K562 (cell line): ENCODE measurements around the gene SDR42E2. TPM values are rescaled to one million over a fixed set of nuclear protein-coding genes. Genes with fewer than 3 reads are reported as not detected.
A peak's percentile ranks its signal among the peaks of the same experiment; 100 is the strongest.

Experiments
- ATAC-seq: fragments of 200-7000 bp; cut with Tn5 transposase; 3 replicates; pipeline ENCODE4 v1.9.1; 2020; ENCODE audit warnings: moderate library complexity
- BruUV-seq: library from RNA; stranded (reverse); fragments of 400-500 nt; replicated peaks from 2 replicates; lab custom pipeline; 2021; lab: Mats Ljungman, UMichigan
- CTCF ChIA-PET: fragments of 300-600 bp; formaldehyde crosslinking; extraction: SDS; loops from one replicate; lab custom pipeline; 2021; ENCODE audit warnings: low intra/inter-chr PET ratio; lab: Yijun Ruan, JAX
- POLR2A ChIA-PET: fragments of 300-600, 350-650 bp; sonication (Branson Sonifier 250); formaldehyde crosslinking; extraction: SDS; loops from one replicate; lab custom pipeline; 2021; ENCODE audit warnings: antibody characterized with exemption, inconsistent platforms; lab: Yijun Ruan, JAX
- DNase-seq, 4 experiments: peaks; one replicate each; pipeline versions ENCODE4 v3.0.0 to v3.0.0-alpha.2; 2011 to 2018; ENCODE audit warnings: low spot score in 3 of 4, mixed read lengths in 3 of 4; ENCODE audit errors: extremely low read depth in 1 of 4
- FAIRE-seq: peaks from 2 replicates; lab custom pipeline; 2011; peaks lifted over from hg19 to GRCh38; lab: Jason Lieb, UNC
- H2AFZ ChIP-seq: 2 replicates; pipeline ENCODE4 v1.6.0; 2011; ENCODE audit warnings: low read depth, low read length, control low read depth, inconsistent platforms
- H3K27ac ChIP-seq: fragments of 200-600 bp; 3 replicates; pipeline ENCODE4 v1.8.0; 2011; ENCODE audit warnings: low read depth, mild to moderate bottlenecking, control low read depth, inconsistent platforms, low read length, moderate library complexity, mixed read lengths; ENCODE audit errors: extremely low read depth
- H3K27me3 ChIP-seq, 2 experiments: fragments of 300-600 bp in 1 of 2; 2 replicates in 1 of 2; 3 replicates in 1 of 2; pipeline versions ENCODE4 v1.6.0 to v1.8.0; 2011; ENCODE audit warnings: inconsistent platforms in 2 of 2, low read length in 2 of 2, mild to moderate bottlenecking in 1 of 2, mixed read lengths in 1 of 2, moderate library complexity in 1 of 2; ENCODE audit not compliant: control insufficient read depth in 2 of 2, insufficient read depth in 2 of 2
- H3K36me3 ChIP-seq: fragments of 300-600 bp; 3 replicates; pipeline ENCODE4 v1.8.0; 2011; ENCODE audit warnings: mild to moderate bottlenecking, low read length, inconsistent platforms; ENCODE audit not compliant: control insufficient read depth, insufficient read depth
- H3K4me1 ChIP-seq, 2 experiments: fragments of 200-600 bp in 1 of 2; replicated peaks in 1 of 2; 2 replicates in 1 of 2; 3 replicates in 1 of 2; pipeline versions ENCODE4 v1.5.1 to v1.8.0; 2011; ENCODE audit warnings: inconsistent platforms in 2 of 2, low read length in 2 of 2, mild to moderate bottlenecking in 1 of 2, mixed read lengths in 1 of 2, moderate library complexity in 1 of 2; ENCODE audit not compliant: control insufficient read depth in 2 of 2, insufficient read depth in 2 of 2
- H3K4me2 ChIP-seq: 2 replicates; pipeline ENCODE4 v1.6.1; 2011; ENCODE audit warnings: low read length, control low read depth, inconsistent platforms, mixed read lengths; ENCODE audit not compliant: insufficient read depth
- H3K4me3 ChIP-seq: fragments of 200-600 bp; sonication (generic), shearing (Covaris generic); 2 replicates; pipeline ENCODE4 v1.5.1; 2016; ENCODE audit warnings: control low read depth, inconsistent platforms
- H3K79me2 ChIP-seq: fragments of 200-600 bp; 3 replicates; pipeline ENCODE4 v1.8.0; 2011; ENCODE audit warnings: low read length, inconsistent platforms; ENCODE audit not compliant: control insufficient read depth, insufficient read depth
- H3K9ac ChIP-seq, 2 experiments: 2 replicates each; pipeline versions ENCODE4 v1.6.0 to v1.6.1; 2011; ENCODE audit warnings: low read depth in 2 of 2, low read length in 2 of 2, control low read depth in 1 of 2, inconsistent platforms in 1 of 2, mild to moderate bottlenecking in 1 of 2, mixed read lengths in 1 of 2; ENCODE audit not compliant: insufficient read depth in 1 of 2
- H3K9me1 ChIP-seq: one replicate; pipeline ENCODE4 v1.6.0; 2011; ENCODE audit warnings: inconsistent platforms, mild to moderate bottlenecking, low read length, moderate library complexity; ENCODE audit not compliant: control insufficient read depth, insufficient read depth
- H3K9me3 ChIP-seq: replicated peaks from 2 replicates; pipeline ENCODE4 v1.5.1; 2011; ENCODE audit warnings: low read depth, low read length, inconsistent platforms; ENCODE audit not compliant: control insufficient read depth, insufficient read depth
- H4K20me1 ChIP-seq: replicated peaks from 2 replicates; pipeline ENCODE4 v1.6.1; 2011; ENCODE audit warnings: low read length, inconsistent platforms, mixed read lengths; ENCODE audit not compliant: control insufficient read depth, insufficient read depth
- ATF1 ChIP-seq, 2 experiments: fragments of 450-650 bp in 1 of 2; IDR thresholded peaks; 2 replicates each; pipeline ENCODE4 v1.6.1; 2016; ENCODE audit warnings: missing compliant biosample characterization in 1 of 2, missing genetic modification characterization in 1 of 2
- ATF7 ChIP-seq: fragments of 450-650 bp; IDR thresholded peaks from 2 replicates; pipeline ENCODE4 v1.7.1; 2014; ENCODE audit warnings: mild to moderate bottlenecking, moderate library complexity
- BMI1 ChIP-seq: fragments of 150-350 bp; IDR thresholded peaks from 2 replicates; pipeline ENCODE4 v1.6.1; 2014; ENCODE audit warnings: low read length
- BRD9 ChIP-seq: fragments of 450-650 bp; IDR thresholded peaks from 2 replicates; pipeline ENCODE4 v1.6.1; 2018; ENCODE audit warnings: low read depth; ENCODE audit not compliant: partially characterized antibody
- CREB1 ChIP-seq, 2 experiments: sonication (generic) in 1 of 2; formaldehyde crosslinking in 1 of 2; IDR thresholded peaks; 2 replicates each; pipeline versions ENCODE4 v1.6.1 to v1.8.0; 2012 to 2022; ENCODE audit warnings: inconsistent platforms in 1 of 2, mild to moderate bottlenecking in 1 of 2, missing genetic modification reagents in 1 of 2, moderate library complexity in 1 of 2
- HCFC1 ChIP-seq: IDR thresholded peaks from 2 replicates; pipeline ENCODE4 v1.6.1; 2012; ENCODE audit warnings: low read depth, low read length, improper control_type of control experiment
- JUND ChIP-seq, 2 experiments: IDR thresholded peaks; 2 replicates in 1 of 2; 3 replicates in 1 of 2; pipeline ENCODE4 v1.6.1; 2011; ENCODE audit warnings: borderline replicate concordance in 2 of 2, low read depth in 2 of 2, low read length in 2 of 2, improper control_type of control experiment in 1 of 2, missing biosample characterization in 1 of 2, missing genetic modification characterization in 1 of 2, missing genetic modification reagents in 1 of 2
- KLF1 ChIP-seq: fragments of 450-650 bp; IDR thresholded peaks from 2 replicates; pipeline ENCODE4 v1.6.1; 2016; ENCODE audit warnings: missing genetic modification characterization, missing compliant biosample characterization
- MTA1 ChIP-seq: fragments of 450-650 bp; IDR thresholded peaks from 2 replicates; pipeline ENCODE4 v1.6.1; 2017; ENCODE audit warnings: borderline replicate concordance
- NCOA1 ChIP-seq: fragments of 450-650 bp; IDR thresholded peaks from 2 replicates; pipeline ENCODE4 v1.6.1; 2016; ENCODE audit warnings: low read depth
- PHF8 ChIP-seq: fragments of 200-600 bp; sonication (generic); IDR thresholded peaks from 2 replicates; pipeline ENCODE4 v1.6.1; 2012; ENCODE audit warnings: mixed run types, mild to moderate bottlenecking, inconsistent platforms, low read length, moderate library complexity, borderline replicate concordance
- RBM25 ChIP-seq: fragments of 200-400 bp; formaldehyde crosslinking; IDR thresholded peaks from 2 replicates; pipeline ENCODE4 v1.6.1; 2018; ENCODE audit warnings: low read length, low read depth, moderate library complexity; ENCODE audit not compliant: severe bottlenecking
- RFX7 ChIP-seq: fragments of 250-450 bp; sonication (Bioruptor Pico); IDR thresholded peaks from 2 replicates; pipeline ENCODE4 v1.5.1; 2021; ENCODE audit warnings: mild to moderate bottlenecking
- TAF7 ChIP-seq: fragments of 450-650 bp; IDR thresholded peaks from 2 replicates; pipeline ENCODE4 v1.6.1; 2016; ENCODE audit warnings: missing genetic modification characterization, missing compliant biosample characterization
- ZFP36 ChIP-seq: fragments of 150-350 bp; IDR thresholded peaks from 2 replicates; pipeline ENCODE4 v1.6.1; 2018; ENCODE audit warnings: low read length, low read depth; ENCODE audit not compliant: partially characterized antibody
- ZNF134 ChIP-seq: fragments of 250-450 bp; sonication (Bioruptor Pico); conservative IDR thresholded peaks from 2 replicates; pipeline ENCODE4 v1.4.0; 2020
- ZNF282 ChIP-seq: sonication (generic); formaldehyde crosslinking; IDR thresholded peaks from 2 replicates; pipeline ENCODE4 v1.8.1; 2023; ENCODE audit warnings: missing genetic modification reagents
- ZNF79 ChIP-seq: fragments of 250-450 bp; sonication (Bioruptor Pico); IDR thresholded peaks from 2 replicates; pipeline ENCODE4 v1.4.0; 2020; ENCODE audit warnings: low read depth, mild to moderate bottlenecking, moderate library complexity
- WGBS: fragments of 100-300 bp; shearing (Covaris generic); methylation state at CpG from one replicate; pipeline ENCODE4 v1.1.6; 2016; ENCODE audit warnings: low coverage, mixed read lengths; ENCODE audit not compliant: insufficient coverage; ENCODE audit errors: missing lambda C conversion rate; 5-methylcytosine and 5-hydroxymethylcytosine counted together
- in situ Hi-C: fragments of 300-500 bp; cut with MboI; formaldehyde crosslinking; loops from 4 replicates; pipeline ENCODE4 v1.15.0; 2018; ENCODE audit warnings: inconsistent platforms, mixed read lengths
- intact Hi-C: fragments of 100-400 bp; cut with micrococcal nuclease; formaldehyde crosslinking; loops from 2 replicates; pipeline ENCODE4 v1.14.2; 2022
- polyA plus RNA-seq, 8 experiments: library from polyadenylated mRNA; depleted of rRNA in 4 of 8; stranded (reverse) in 5 of 8; unstranded in 3 of 8; fragments of >200 nt; fragmentation: Nextera tagmentation in 2 of 8; fragmentation: Illumina TruSeq in 1 of 8; extraction: Ambion mirVana in 2 of 8; extraction: Trizol in 1 of 8; gene quantifications; 2 replicates each; pipeline versions ENCODE4 v1.2.1 to v1.2.3, GENCODE V29; 2011 to 2014; ENCODE audit warnings: inconsistent platforms in 1 of 8, missing spikeins in 1 of 8
- total RNA-seq, 7 experiments: library from RNA; depleted of rRNA in 6 of 7; stranded (reverse); fragments of >200 nt in 6 of 7; fragmentation: Illumina TruSeq in 2 of 7; extraction: Trizol in 2 of 7; gene quantifications; 2 replicates each; pipeline versions ENCODE4 v1.2.1 to v1.2.3, GENCODE V29; 2011 to 2021; ENCODE audit warnings: low replicate concordance in 1 of 7
- TF ChIP-seq, protein P1 (sequence below): IDR thresholded peaks from 2 replicates; pipeline ENCODE4 v1.6.1; 2011; ENCODE audit warnings: borderline replicate concordance, low read depth, mild to moderate bottlenecking, moderate library complexity, low read length; ENCODE audit not compliant: insufficient read depth, poor library complexity, severe bottlenecking

Gene SDR42E2
- total and polyA plus RNA-seq, 9 of the 15 experiments (the other 6 are each of a cell fraction or from before 2014, with no cell fraction given) = 0.03 to 0.07 (median 0.04) TPM; not detected in 4

GRCh38 chr16:22124583-22125284, 37.6 kb upstream of the SDR42E2 start (continued):
- no peak for TF ChIP-seq ZNF282 (CRISPR knock-in tag)
- no peak for TF ChIP-seq BRD9
- TF ChIP-seq ZNF79 (CRISPR knock-in tag) = no peak
- TF ChIP-seq BMI1 = 0 out of 2 replicates have a peak, but pooled peaks have one; percentile 33
- no peak for TF ChIP-seq JUND (IDR thresholded peaks at IDR 0.05; ENCODE audit: borderline replicate concordance, low read depth, low read length)
- TF ChIP-seq JUND (tag; IDR thresholded peaks at IDR 0.05; ENCODE audit: borderline replicate concordance, low read depth, low read length) = no peak
- TF ChIP-seq KLF1 (tag) = no peak
- TF ChIP-seq PHF8 = no peak
- TF ChIP-seq RBM25 = peak; percentile 79

GRCh38 chr16:22126037-22126558, 36.2 kb upstream of the SDR42E2 start:
- no peaks in the 10 kb centered on the region for H3K9me3 ChIP-seq
- H3K27ac ChIP-seq = no peak overlapping the region
- no peaks in the 10 kb centered on the region for H3K79me2 ChIP-seq
- H3K4me1 ChIP-seq = no peaks in the 10 kb centered on the region
- H3K27me3 ChIP-seq = peaks cover 20 to 21% of the 10 kb centered on the region in 2 experiments
- H3K9me1 ChIP-seq = no peaks in the 10 kb centered on the region
- in situ Hi-C loops = no loop called here
- peak overlapping the region; percentile 67 for H3K4me2 ChIP-seq
- WGBS = 2% methylated on average over 15 of the region's 15 CpGs
- DNase-seq (peak in 1 of 4 experiments; percentile 12), FAIRE-seq (no peak), ATAC-seq (peak; percentile 54; the same call in 2 of the 3 replicates)
- ChIA-PET CTCF (no interaction called here), POLR2A (interaction anchor here (0.6 kb wide), 1 partner anchor 10 kb away, joined by 3 read pairs; no protein-coding TSS in a partner anchor)
- H2AFZ ChIP-seq = peak overlapping the region; percentile 33; the same call in 1 of the 2 replicates
- H4K20me1 ChIP-seq = no peaks in the 10 kb centered on the region; the same call in 1 of the 2 replicates
- H3K36me3 ChIP-seq = no peaks in the 10 kb centered on the region
- no TSS peak for BruUV-seq
- no peak overlapping the region; the same call in 1 of the 2 replicates for H3K4me3 ChIP-seq
- H3K9ac ChIP-seq = peak overlapping the region in 1 of 2 experiments; percentile 67; a peak in 1 of 4 replicates
- intact Hi-C loops = no loop called here
- TF ChIP-seq TAF7 (no peak), ZNF134 (CRISPR knock-in tag) (peak; percentile 87), ATF7 (peak; percentile 58; the same call in 1 of the 2 replicates), HCFC1 (no peak), ZFP36 (peak; percentile 6), CREB1 (IDR thresholded peaks at IDR 0.05) (peak; percentile 28; the same call in 1 of the 2 replicates), CREB1 (CRISPR knock-in tag; IDR thresholded peaks at IDR 0.05) (no peak), ATF1 (CRISPR knock-in tag; IDR thresholded peaks at IDR 0.05) (no peak), ATF1 (tag; IDR thresholded peaks at IDR 0.05) (peak; percentile 75), NCOA1 (0 out of 2 replicates have a peak, but pooled peaks have one; percentile 18), MTA1 (peak; percentile 24; the same call in 1 of the 2 replicates), RFX7 (CRISPR knock-in tag) (no peak)
- TF ChIP-seq, protein P1, sequence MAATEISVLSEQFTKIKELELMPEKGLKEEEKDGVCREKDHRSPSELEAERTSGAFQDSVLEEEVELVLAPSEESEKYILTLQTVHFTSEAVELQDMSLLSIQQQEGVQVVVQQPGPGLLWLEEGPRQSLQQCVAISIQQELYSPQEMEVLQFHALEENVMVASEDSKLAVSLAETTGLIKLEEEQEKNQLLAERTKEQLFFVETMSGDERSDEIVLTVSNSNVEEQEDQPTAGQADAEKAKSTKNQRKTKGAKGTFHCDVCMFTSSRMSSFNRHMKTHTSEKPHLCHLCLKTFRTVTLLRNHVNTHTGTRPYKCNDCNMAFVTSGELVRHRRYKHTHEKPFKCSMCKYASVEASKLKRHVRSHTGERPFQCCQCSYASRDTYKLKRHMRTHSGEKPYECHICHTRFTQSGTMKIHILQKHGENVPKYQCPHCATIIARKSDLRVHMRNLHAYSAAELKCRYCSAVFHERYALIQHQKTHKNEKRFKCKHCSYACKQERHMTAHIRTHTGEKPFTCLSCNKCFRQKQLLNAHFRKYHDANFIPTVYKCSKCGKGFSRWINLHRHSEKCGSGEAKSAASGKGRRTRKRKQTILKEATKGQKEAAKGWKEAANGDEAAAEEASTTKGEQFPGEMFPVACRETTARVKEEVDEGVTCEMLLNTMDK = no peak
